K562 (cell line): ENCODE measurements around the gene MRPL2.

Experiments used
- CREB5 ChIP-seq: fragments of 250-450 bp; sonication (Bioruptor Pico); IDR thresholded peaks from 2 replicates; pipeline ENCODE4 v1.5.0; 2020; ENCODE audit warnings: mild to moderate bottlenecking
- EP300 ChIP-seq: IDR thresholded peaks from 2 replicates; pipeline ENCODE4 v1.6.1; 2012; ENCODE audit warnings: low read length, improper control_type of control experiment
- FOXK2 ChIP-seq, 2 experiments: fragments of 450-650 bp; IDR thresholded peaks in 1 of 2; conservative IDR thresholded peaks in 1 of 2; 2 replicates each; pipeline ENCODE4 v1.6.1; 2016; ENCODE audit warnings: low read depth in 2 of 2, mild to moderate bottlenecking in 1 of 2
- POLR2AphosphoS5 ChIP-seq: IDR thresholded peaks from 2 replicates; pipeline ENCODE4 v1.6.1; 2011; ENCODE audit warnings: mild to moderate bottlenecking, low read depth, low read length, moderate library complexity; ENCODE audit not compliant: control insufficient read depth, insufficient read depth

GRCh38 chr6:43016943-43017334 lies 42.3 kb downstream of the MRPL2 start:
- TF ChIP-seq FOXK2 (conservative IDR thresholded peaks at IDR 0.05 in 1 of 2, IDR thresholded peaks at IDR 0.05 in 1 of 2; ENCODE audit: low read depth in 2 of 2) (no peak), CREB5 (CRISPR knock-in tag) (no peak), EP300 (no peak), POLR2AphosphoS5 (no peak)
